ENCODE measurements around the gene TIE1. TPM values are rescaled to one million over a fixed set of nuclear protein-coding genes. Genes with fewer than 3 reads are reported as not detected.

The TIE1 gene
- total RNA-seq, 2 experiments from 2014 or later, result 0.15 to 0.66 TPM

- POLR2A ChIA-PET, result no interaction called here
- no peak for TF ChIP-seq EZH2phosphoT487 (IDR thresholded peaks at IDR 0.05; ENCODE audit: borderline replicate concordance, low read depth, low read length)
- TF ChIP-seq CTCF (conservative IDR thresholded peaks at IDR 0.05; ENCODE audit: low read length), result no peak
- peak overlapping the region; percentile 93 for H3K4me3 ChIP-seq (ENCODE audit: low read depth, low read length, poor library complexity, severe bottlenecking)
- CTCF ChIA-PET (ENCODE audit: unreplicated experiment), result no interaction called here
- H2AFZ ChIP-seq (ENCODE audit: low read length), result no peak overlapping the region
- H3K27ac ChIP-seq (ENCODE audit: low read depth, low read length, poor library complexity, severe bottlenecking), result no peak overlapping the region
- intact Hi-C loops (cut with micrococcal nuclease; ENCODE audit: unreplicated experiment), result no loop called here
- H3K4me1 ChIP-seq (ENCODE audit: insufficient read depth, low read length, poor library complexity, severe bottlenecking), result peaks cover 34% of the 10 kb centered on the region
- H3K79me2 ChIP-seq (ENCODE audit: insufficient read depth, low read depth, low read length), result peaks cover 21% of the 10 kb centered on the region
- DNase-seq (ENCODE audit: low spot score), result no peak
- H3K4me2 ChIP-seq (ENCODE audit: low read length), result peak overlapping the region; percentile 98
- H3K36me3 ChIP-seq (ENCODE audit: insufficient read depth, low read length), result peaks cover 49% of the 10 kb centered on the region
- no peaks in the 10 kb centered on the region for H3K9me3 ChIP-seq (ENCODE audit: low read length)
- H3K9me2 ChIP-seq (ENCODE audit: insufficient read depth, low read length), result no peaks in the 10 kb centered on the region
- H4K20me1 ChIP-seq (ENCODE audit: insufficient read depth, low read length), result no peaks in the 10 kb centered on the region
- BruUV-seq (replicated peaks), result no TSS peak
These were observed 64.9 kb downstream of the TIE1 start for GRCh38 chr1:43365678-43366077.

- Histone ChIP-seq H3K4me3 (ENCODE audit: low read depth, low read length, poor library complexity, severe bottlenecking) (peak overlapping the region; percentile 93), H3K4me1 (ENCODE audit: insufficient read depth, low read length, poor library complexity, severe bottlenecking) (peaks cover 29% of the 10 kb centered on the region), H3K4me2 (ENCODE audit: low read length) (peak overlapping the region; percentile 98), H3K36me3 (ENCODE audit: insufficient read depth, low read length) (peaks cover 44% of the 10 kb centered on the region), H3K9me2 (ENCODE audit: insufficient read depth, low read length) (no peaks in the 10 kb centered on the region), H4K20me1 (ENCODE audit: insufficient read depth, low read length) (no peaks in the 10 kb centered on the region), H3K27ac (ENCODE audit: low read depth, low read length, poor library complexity, severe bottlenecking) (no peak overlapping the region), H3K9me3 (ENCODE audit: low read length) (no peaks in the 10 kb centered on the region), H2AFZ (ENCODE audit: low read length) (no peak overlapping the region), H3K79me2 (ENCODE audit: insufficient read depth, low read depth, low read length) (peaks cover 16% of the 10 kb centered on the region; the same call in 1 of the 2 replicates)
- ChIA-PET POLR2A (interaction anchor here (0.6 kb wide), 1 partner anchor 48 kb away, joined by 3 read pairs; no protein-coding TSS in a partner anchor), CTCF (ENCODE audit: unreplicated experiment) (no interaction called here)
- TF ChIP-seq EZH2phosphoT487 (IDR thresholded peaks at IDR 0.05; ENCODE audit: borderline replicate concordance, low read depth, low read length), result no peak
- no peak for TF ChIP-seq CTCF (conservative IDR thresholded peaks at IDR 0.05; ENCODE audit: low read length)
- DNase-seq (ENCODE audit: low spot score), result peak; percentile 31
- BruUV-seq (replicated peaks), result no TSS peak
- intact Hi-C loops (cut with micrococcal nuclease; ENCODE audit: unreplicated experiment), result no loop called here
These were observed 65.4 kb downstream of the TIE1 start for GRCh38 chr1:43366179-43366578.

- DNase-seq (ENCODE audit: low spot score), result no peak
- peaks cover 12% of the 10 kb centered on the region; the same call in 1 of the 2 replicates for H3K79me2 ChIP-seq (ENCODE audit: insufficient read depth, low read depth, low read length)
- intact Hi-C loops (cut with micrococcal nuclease; ENCODE audit: unreplicated experiment), result no loop called here
- H3K4me3 ChIP-seq (ENCODE audit: low read depth, low read length, poor library complexity, severe bottlenecking), result peak overlapping the region; percentile 93
- H3K27ac ChIP-seq (ENCODE audit: low read depth, low read length, poor library complexity, severe bottlenecking), result no peak overlapping the region
- peaks cover 25% of the 10 kb centered on the region for H3K4me1 ChIP-seq (ENCODE audit: insufficient read depth, low read length, poor library complexity, severe bottlenecking)
- no peaks in the 10 kb centered on the region for H3K9me2 ChIP-seq (ENCODE audit: insufficient read depth, low read length)
- H4K20me1 ChIP-seq (ENCODE audit: insufficient read depth, low read length), result no peaks in the 10 kb centered on the region
- H3K9me3 ChIP-seq (ENCODE audit: low read length), result no peaks in the 10 kb centered on the region
- ChIA-PET POLR2A (interaction anchor here (0.6 kb wide), 1 partner anchor 47 kb away, joined by 3 read pairs; no protein-coding TSS in a partner anchor), CTCF (ENCODE audit: unreplicated experiment) (no interaction called here)
- TF ChIP-seq CTCF (conservative IDR thresholded peaks at IDR 0.05; ENCODE audit: low read length) (no peak), EZH2phosphoT487 (IDR thresholded peaks at IDR 0.05; ENCODE audit: borderline replicate concordance, low read depth, low read length) (no peak)
- H2AFZ ChIP-seq (ENCODE audit: low read length), result no peak overlapping the region
- peak overlapping the region; percentile 98 for H3K4me2 ChIP-seq (ENCODE audit: low read length)
- H3K36me3 ChIP-seq (ENCODE audit: insufficient read depth, low read length), result peaks cover 40% of the 10 kb centered on the region
- BruUV-seq (replicated peaks), result no TSS peak
These were observed 65.8 kb downstream of the TIE1 start for GRCh38 chr1:43366601-43367025.
